Cardiac muscle cell (in vitro differentiated cells and primary cell): ENCODE results near the gene MXD3. TPM values are rescaled to one million over a fixed set of nuclear protein-coding genes. Genes with fewer than 3 reads are reported as not detected.

Experiments used
- DNase-seq, 2 donors: peaks; one replicate each; pipeline versions ENCODE4 v3.0.0 to v3.0.0-alpha.2; 2010 to 2017; ENCODE audit warnings: low read depth in 1 of 2, low spot score in 1 of 2
- H3K27ac ChIP-seq: fragments of 200-600 bp; sonication (generic); 2 replicates; pipeline ENCODE4 v1.5.1; 2016
- H3K27me3 ChIP-seq: fragments of 200-600 bp; sonication (generic); 2 replicates; pipeline ENCODE4 v1.6.0; 2016; ENCODE audit warnings: control low read depth
- H3K36me3 ChIP-seq: fragments of 200-600 bp; sonication (generic); 2 replicates; pipeline ENCODE4 v1.5.1; 2016; ENCODE audit warnings: control low read depth
- H3K4me1 ChIP-seq: fragments of 200-600 bp; sonication (generic); 2 replicates; pipeline ENCODE4 v1.8.1; 2017; ENCODE audit warnings: low read depth, mild to moderate bottlenecking, mixed run types
- H3K4me3 ChIP-seq: fragments of 200-600 bp; sonication (generic); 2 replicates; pipeline ENCODE4 v1.5.1; 2016; ENCODE audit warnings: mild to moderate bottlenecking
- H3K9me3 ChIP-seq: fragments of 200-600 bp; sonication (generic); 2 replicates; pipeline ENCODE4 v1.5.1; 2017; ENCODE audit warnings: low read depth, mild to moderate bottlenecking, control low read depth
- polyA plus RNA-seq: library from polyadenylated mRNA; unstranded; fragments of >200 nt; fragmentation: Nextera tagmentation; extraction: Ambion mirVana; gene quantifications from 2 replicates; pipeline ENCODE4 v1.2.1, GENCODE V29; 2016
- total RNA-seq: library from RNA; depleted of rRNA; stranded (reverse); fragments of >200 nt; gene quantifications from 2 replicates; pipeline ENCODE4 v1.2.3, GENCODE V29; 2016
- TF ChIP-seq, protein P1 (sequence below): IDR thresholded peaks from 2 replicates; pipeline ENCODE4 v1.5.1; 2012; ENCODE audit warnings: low read depth, mild to moderate bottlenecking, low read length

Gene MXD3
- total and polyA plus RNA-seq, 2 experiments from 2014 or later: 7.3 to 112 TPM

DNA sequence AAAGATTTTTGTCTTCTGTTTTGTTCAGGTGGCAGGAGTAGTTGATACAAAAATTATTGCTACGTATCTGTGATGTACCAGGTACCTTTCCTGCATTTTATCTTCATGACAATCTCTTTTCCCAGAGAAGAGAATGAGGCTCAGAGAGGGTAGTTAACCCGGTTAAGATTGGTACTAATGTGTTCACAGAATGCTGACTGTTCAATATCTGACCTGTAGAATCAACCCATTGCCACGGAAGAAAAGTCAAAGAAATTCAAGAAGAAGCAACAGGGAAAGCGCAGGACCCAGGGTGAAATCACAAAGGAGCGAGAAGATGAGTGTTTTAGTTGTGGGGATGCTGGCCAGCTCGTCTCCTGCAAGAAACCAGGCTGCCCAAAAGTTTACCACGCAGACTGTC lies 20.0 kb downstream of the MXD3 start:
- Histone ChIP-seq H3K4me1 (no peaks in the 10 kb centered on the region), H3K36me3 (peaks cover 63% of the 10 kb centered on the region), H3K27me3 (no peaks in the 10 kb centered on the region), H3K4me3 (no peak overlapping the region), H3K9me3 (no peaks in the 10 kb centered on the region), H3K27ac (no peak overlapping the region)
- TF ChIP-seq, protein P1, sequence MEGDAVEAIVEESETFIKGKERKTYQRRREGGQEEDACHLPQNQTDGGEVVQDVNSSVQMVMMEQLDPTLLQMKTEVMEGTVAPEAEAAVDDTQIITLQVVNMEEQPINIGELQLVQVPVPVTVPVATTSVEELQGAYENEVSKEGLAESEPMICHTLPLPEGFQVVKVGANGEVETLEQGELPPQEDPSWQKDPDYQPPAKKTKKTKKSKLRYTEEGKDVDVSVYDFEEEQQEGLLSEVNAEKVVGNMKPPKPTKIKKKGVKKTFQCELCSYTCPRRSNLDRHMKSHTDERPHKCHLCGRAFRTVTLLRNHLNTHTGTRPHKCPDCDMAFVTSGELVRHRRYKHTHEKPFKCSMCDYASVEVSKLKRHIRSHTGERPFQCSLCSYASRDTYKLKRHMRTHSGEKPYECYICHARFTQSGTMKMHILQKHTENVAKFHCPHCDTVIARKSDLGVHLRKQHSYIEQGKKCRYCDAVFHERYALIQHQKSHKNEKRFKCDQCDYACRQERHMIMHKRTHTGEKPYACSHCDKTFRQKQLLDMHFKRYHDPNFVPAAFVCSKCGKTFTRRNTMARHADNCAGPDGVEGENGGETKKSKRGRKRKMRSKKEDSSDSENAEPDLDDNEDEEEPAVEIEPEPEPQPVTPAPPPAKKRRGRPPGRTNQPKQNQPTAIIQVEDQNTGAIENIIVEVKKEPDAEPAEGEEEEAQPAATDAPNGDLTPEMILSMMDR: no peak
- no peak for DNase-seq

DNA sequence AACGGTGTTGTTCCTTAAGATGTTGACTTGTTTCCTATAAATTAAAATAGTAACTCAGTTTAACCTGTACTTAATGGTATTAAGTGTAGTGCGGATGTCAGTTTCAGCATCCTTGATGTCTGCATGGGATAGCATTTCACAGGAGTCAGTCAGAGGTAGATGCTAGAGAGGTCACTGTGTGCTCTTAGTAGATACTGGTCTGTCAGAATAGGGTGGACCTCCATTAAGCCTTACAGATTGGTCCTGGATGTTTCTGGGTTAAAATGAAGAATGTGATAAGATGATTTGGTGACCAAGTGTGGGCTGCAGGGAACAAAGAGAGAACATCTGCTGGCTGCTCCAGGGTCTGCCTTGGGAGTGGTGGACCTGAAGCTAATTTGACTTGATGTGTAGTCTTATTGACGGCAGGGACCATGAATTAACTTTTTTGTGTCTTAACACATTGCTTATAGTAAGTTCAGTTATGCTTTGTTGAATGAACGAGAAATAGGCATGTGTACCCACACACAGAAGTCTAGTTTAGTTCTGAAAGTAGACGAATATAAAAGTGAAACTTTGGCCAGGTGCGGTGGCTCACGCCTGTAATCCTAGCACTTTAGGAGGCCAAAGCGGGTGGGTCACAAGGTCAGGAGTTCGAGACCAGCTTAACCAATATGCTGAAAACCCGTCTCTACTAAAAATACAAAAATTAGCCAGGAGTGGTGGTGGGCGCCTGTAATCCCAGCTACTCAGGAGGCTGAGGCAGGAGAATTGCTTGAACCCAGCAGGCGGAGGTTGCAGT lies 20.7 kb downstream of the MXD3 start:
- H3K9me3 ChIP-seq: no peaks in the 10 kb centered on the region
- no peak overlapping the region for H3K27ac ChIP-seq
- DNase-seq: no peak
- H3K27me3 ChIP-seq: no peaks in the 10 kb centered on the region
- H3K4me3 ChIP-seq: no peak overlapping the region
- peaks cover 66% of the 10 kb centered on the region for H3K36me3 ChIP-seq
- TF ChIP-seq, protein P1: no peak
- no peaks in the 10 kb centered on the region for H3K4me1 ChIP-seq

DNA sequence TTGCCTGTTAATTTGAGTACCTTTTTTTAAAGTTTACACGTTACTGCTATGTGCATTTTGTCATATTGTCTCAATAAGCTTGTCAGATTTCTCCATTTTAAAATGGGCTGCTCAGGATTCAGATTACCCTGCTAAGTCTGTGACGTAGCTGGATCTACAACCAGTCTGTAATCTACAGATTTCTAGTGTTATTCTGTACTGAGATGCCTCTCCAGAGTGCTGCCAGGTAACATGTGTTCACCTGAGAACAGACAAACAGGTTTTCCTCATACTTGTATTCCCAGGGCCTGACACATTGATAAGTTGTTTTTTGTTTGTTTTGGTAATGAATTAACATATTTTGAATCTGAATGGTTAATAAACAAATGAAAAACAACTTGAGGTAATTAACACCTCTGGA lies 23.5 kb downstream of the MXD3 start:
- no peak for DNase-seq
- H3K36me3 ChIP-seq: peaks cover 66% of the 10 kb centered on the region
- no peaks in the 10 kb centered on the region for H3K4me1 ChIP-seq
- no peak overlapping the region for H3K27ac ChIP-seq
- no peak overlapping the region for H3K4me3 ChIP-seq
- H3K27me3 ChIP-seq: no peaks in the 10 kb centered on the region
- TF ChIP-seq, protein P1: no peak
- no peaks in the 10 kb centered on the region for H3K9me3 ChIP-seq

DNA sequence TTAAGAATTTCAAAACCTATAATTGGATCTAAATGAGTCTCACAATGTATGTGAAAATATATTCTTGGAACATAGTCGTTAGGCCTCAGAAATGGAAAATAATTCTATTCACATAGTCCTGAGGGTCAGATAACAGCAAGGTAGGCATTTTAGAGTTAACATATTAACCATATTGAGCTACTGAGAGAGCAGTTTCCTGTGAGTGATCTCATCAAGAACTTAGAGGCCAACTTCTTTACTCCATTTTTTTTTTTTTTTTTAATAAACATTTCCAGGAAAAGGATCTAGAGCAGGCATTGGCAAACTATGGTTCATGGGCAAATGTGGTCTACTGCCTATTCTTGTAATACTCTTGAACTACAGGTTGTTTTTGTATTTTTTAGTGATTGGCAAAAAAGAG lies 34.8 kb downstream of the MXD3 start:
- Histone ChIP-seq H3K27me3 (no peaks in the 10 kb centered on the region), H3K9me3 (no peaks in the 10 kb centered on the region), H3K4me3 (no peak overlapping the region), H3K27ac (no peak overlapping the region), H3K4me1 (no peaks in the 10 kb centered on the region), H3K36me3 (peaks cover 46% of the 10 kb centered on the region)
- no peak for DNase-seq
- TF ChIP-seq, protein P1: no peak

DNA sequence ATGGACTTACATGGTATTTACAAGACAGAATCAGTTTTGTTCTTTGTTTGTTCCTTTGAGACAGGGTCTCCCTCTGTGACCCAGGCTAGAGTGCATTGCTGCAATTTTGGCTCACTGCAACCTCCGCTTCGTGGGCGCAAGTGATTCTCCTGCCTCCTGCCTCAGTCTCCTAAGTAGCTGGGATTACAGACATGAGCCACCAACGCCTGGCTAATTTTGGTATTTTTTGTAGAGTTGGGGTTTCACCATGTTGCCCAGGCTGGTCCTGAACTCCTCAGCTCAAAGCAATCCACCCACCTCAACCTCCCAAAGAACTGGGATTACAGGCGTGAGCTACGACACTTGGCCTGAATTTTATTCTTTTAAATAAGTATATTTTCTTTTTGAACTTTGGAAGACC lies 35.8 kb downstream of the MXD3 start:
- H3K4me1 ChIP-seq: no peaks in the 10 kb centered on the region
- H3K9me3 ChIP-seq: no peaks in the 10 kb centered on the region
- H3K27ac ChIP-seq: no peak overlapping the region
- no peak for DNase-seq
- H3K27me3 ChIP-seq: no peaks in the 10 kb centered on the region
- H3K4me3 ChIP-seq: no peak overlapping the region
- peaks cover 47% of the 10 kb centered on the region for H3K36me3 ChIP-seq
- TF ChIP-seq, protein P1: no peak
